Progenitor cell of endocrine pancreas (in vitro differentiated cells): ENCODE data around the gene SHISA5. TPM values are rescaled to one million over a fixed set of nuclear protein-coding genes. Genes with fewer than 3 reads are reported as not detected.
A peak's percentile ranks its signal among the peaks of the same experiment; 100 is the strongest.

Experiments used
- DNase-seq: peaks from one replicate; pipeline ENCODE4 v3.0.0; 2021; ENCODE audit warnings: low spot score; ENCODE audit not compliant: unreplicated experiment
- H3K27ac Mint-ChIP-seq: 2 replicates; pipeline ENCODE4 v1.8.0; 2021; ENCODE audit warnings: mild to moderate bottlenecking, moderate library complexity, mixed read lengths
- H3K27me3 Mint-ChIP-seq: 2 replicates; pipeline ENCODE4 v1.8.0; 2021; ENCODE audit warnings: mixed read lengths
- H3K36me3 Mint-ChIP-seq: 2 replicates; pipeline ENCODE4 v1.8.0; 2022; ENCODE audit warnings: mixed read lengths; ENCODE audit not compliant: insufficient read depth
- H3K4me1 Mint-ChIP-seq: 2 replicates; pipeline ENCODE4 v1.8.0; 2021; ENCODE audit warnings: low read depth, mixed read lengths
- H3K4me3 Mint-ChIP-seq: 2 replicates; pipeline ENCODE4 v1.8.0; 2021; ENCODE audit warnings: low read depth, mild to moderate bottlenecking, moderate library complexity, mixed read lengths
- H3K9me3 Mint-ChIP-seq: 2 replicates; pipeline ENCODE4 v1.8.0; 2021; ENCODE audit warnings: low read depth, mixed read lengths
- CTCF ChIP-seq: fragments of 200-600 bp; sonication (generic); IDR thresholded peaks from one replicate; pipeline ENCODE4 v1.5.0; 2021; ENCODE audit warnings: antibody characterized with exemption, mild to moderate bottlenecking; ENCODE audit not compliant: unreplicated experiment
- total RNA-seq: library from RNA; stranded (reverse); gene quantifications from 2 replicates; pipeline ENCODE4 v1.2.1, GENCODE V29; 2021

SHISA5 gene
- total RNA-seq, 1 donor from 2014 or later = 162 TPM

- peaks cover 19% of the 10 kb centered on the region for H3K4me1 Mint-ChIP-seq
- no peaks in the 10 kb centered on the region for H3K27me3 Mint-ChIP-seq
- H3K4me3 Mint-ChIP-seq = peak overlapping the region; percentile 37
- H3K9me3 Mint-ChIP-seq = no peaks in the 10 kb centered on the region
- DNase-seq = peak; percentile 48
- peak overlapping the region; percentile 84 for H3K27ac Mint-ChIP-seq
- no peaks in the 10 kb centered on the region for H3K36me3 Mint-ChIP-seq
- peak; percentile 59 for TF ChIP-seq CTCF
Measured at GRCh38 chr3:48507256-48508061, 3.5 kb upstream of the SHISA5 start.

DNA sequence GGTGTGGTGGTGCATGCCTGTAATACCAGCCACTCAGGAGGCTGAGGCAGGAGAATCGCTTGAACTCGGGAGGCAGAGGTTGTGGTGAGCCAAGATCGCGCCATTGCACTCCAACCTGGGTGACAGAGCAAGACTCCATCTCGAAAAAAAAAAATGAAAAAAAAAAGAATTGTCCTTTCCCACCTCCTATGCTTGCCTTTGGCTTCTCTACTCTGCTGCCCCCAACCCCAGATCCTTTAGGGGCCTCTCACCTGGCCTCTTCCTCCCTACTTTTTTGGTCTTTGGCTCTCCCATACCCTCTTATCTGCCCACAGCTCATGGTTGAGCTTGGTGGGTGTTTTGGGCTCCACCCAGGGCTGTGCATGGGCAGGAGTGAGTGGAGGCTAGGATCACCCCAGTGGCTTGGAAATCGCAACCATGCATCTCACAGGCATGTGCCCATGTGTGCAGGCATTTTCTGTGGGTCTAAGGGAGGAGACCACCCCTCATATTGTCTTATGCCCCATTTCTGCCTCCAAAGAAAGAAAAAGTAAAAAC, 2.1 kb upstream of the SHISA5 start:
- no peak for TF ChIP-seq CTCF
- DNase-seq = no peak
- H3K9me3 Mint-ChIP-seq = no peaks in the 10 kb centered on the region
- peaks cover 19% of the 10 kb centered on the region for H3K4me1 Mint-ChIP-seq
- no peaks in the 10 kb centered on the region for H3K27me3 Mint-ChIP-seq
- H3K27ac Mint-ChIP-seq = no peak overlapping the region
- peak overlapping the region; percentile 55 for H3K4me3 Mint-ChIP-seq
- H3K36me3 Mint-ChIP-seq = no peaks in the 10 kb centered on the region

- H3K9me3 Mint-ChIP-seq = no peaks in the 10 kb centered on the region
- no peak for DNase-seq
- no peaks in the 10 kb centered on the region for H3K36me3 Mint-ChIP-seq
- H3K4me3 Mint-ChIP-seq = peak overlapping the region; percentile 79
- peaks cover 19% of the 10 kb centered on the region for H3K4me1 Mint-ChIP-seq
- no peak for TF ChIP-seq CTCF
- H3K27ac Mint-ChIP-seq = no peak overlapping the region
- no peaks in the 10 kb centered on the region for H3K27me3 Mint-ChIP-seq
Measured at GRCh38 chr3:48505146-48505545, 1.2 kb upstream of the SHISA5 start.

DNA sequence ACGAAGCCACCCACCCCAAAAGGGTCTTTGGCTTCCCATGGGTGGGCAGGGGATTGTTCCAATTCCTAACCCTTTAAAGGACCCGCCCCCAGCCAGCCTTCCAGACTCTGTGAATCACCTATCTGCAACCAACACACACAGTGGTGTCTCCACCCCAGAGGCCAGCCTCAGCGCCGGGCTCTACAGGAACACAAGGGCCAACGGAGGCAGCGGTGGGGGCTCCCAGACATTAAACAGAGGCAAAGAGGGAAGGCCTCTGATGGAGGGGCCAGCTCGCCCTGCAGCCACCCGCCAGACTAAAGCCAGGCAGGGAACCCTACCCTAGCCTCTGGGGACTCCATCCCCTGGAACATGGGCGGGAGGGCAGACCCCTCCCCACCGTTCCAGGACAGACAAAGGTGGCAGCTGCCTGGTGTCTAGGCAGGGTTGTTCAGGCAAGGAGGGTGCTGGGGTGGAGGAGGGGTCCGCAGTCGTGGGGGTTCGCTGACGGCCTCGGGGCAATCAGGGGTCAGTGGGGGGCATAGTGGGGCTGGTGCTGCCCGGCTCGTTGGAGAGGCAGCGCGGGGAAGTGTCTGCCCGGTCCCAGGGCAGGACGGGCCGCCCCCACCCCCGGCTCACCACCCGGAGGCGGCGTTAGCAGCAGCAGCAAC, 448 bp downstream of the SHISA5 start:
- Mint-ChIP-seq H3K27ac (peak overlapping the region; percentile 84), H3K4me1 (peaks cover 19% of the 10 kb centered on the region), H3K36me3 (peaks cover under 1% of the 10 kb centered on the region), H3K4me3 (peak overlapping the region; percentile 79), H3K9me3 (no peaks in the 10 kb centered on the region), H3K27me3 (no peaks in the 10 kb centered on the region)
- no peak for DNase-seq
- TF ChIP-seq CTCF = no peak

DNA sequence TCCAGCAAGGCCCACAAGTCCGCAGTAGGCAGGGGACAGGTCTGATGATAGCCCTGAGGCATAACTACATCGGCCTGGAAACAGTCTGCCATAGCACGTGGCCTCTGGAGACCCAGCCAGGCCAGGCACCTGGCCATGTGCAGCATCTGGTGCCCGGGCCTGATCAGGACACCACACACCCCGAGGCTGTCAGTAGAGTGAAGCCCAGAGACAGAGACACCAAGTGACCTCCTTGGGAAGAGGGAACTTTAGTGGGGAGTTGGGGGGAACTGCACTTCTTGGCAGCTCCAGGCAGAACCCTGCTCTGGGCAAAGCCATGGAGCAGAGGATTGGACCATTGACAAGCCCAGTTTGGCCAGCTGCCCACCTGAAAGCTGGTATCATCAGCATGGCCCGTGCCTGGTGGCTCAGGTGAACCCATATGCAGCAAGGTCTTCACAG, 1.2 kb downstream of the SHISA5 start:
- H3K27ac Mint-ChIP-seq = no peak overlapping the region
- H3K36me3 Mint-ChIP-seq = peaks cover 7% of the 10 kb centered on the region
- TF ChIP-seq CTCF = no peak
- H3K4me1 Mint-ChIP-seq = peaks cover 18% of the 10 kb centered on the region
- no peak for DNase-seq
- H3K9me3 Mint-ChIP-seq = peaks cover 3% of the 10 kb centered on the region
- no peaks in the 10 kb centered on the region for H3K27me3 Mint-ChIP-seq
- peak overlapping the region; percentile 79 for H3K4me3 Mint-ChIP-seq
